TTC549 (cell line): ENCODE data around the gene MCM9.

Experiments
- FAIRE-seq: peaks from 2 replicates; lab custom pipeline; 2012; peaks lifted over from hg19 to GRCh38; lab: Jason Lieb, UNC

The MCM9 gene

DNA sequence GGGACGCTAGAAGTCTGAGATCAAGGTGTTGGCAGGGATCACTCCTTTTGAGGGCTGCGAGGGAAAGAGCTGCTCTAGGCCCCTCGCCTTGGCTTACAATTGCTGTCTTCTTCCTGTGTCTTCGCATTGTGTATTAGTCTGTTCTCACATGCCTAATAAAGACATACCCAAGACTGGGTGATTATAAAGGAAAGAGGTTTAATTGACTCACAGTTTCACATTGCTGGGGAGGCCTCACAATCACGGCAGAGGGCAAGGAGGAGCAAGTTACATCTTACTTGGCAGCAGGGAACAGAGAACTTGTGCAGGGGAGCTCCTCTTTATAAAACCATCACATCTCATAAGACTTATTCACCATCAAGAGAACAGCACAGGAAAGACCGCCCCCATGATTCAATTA, 143.5 kb downstream of the MCM9 start:
- FAIRE-seq = no peak

GRCh38 chr6:118789954-118790353, 145.0 kb downstream of the MCM9 start:
- FAIRE-seq = no peak

DNA sequence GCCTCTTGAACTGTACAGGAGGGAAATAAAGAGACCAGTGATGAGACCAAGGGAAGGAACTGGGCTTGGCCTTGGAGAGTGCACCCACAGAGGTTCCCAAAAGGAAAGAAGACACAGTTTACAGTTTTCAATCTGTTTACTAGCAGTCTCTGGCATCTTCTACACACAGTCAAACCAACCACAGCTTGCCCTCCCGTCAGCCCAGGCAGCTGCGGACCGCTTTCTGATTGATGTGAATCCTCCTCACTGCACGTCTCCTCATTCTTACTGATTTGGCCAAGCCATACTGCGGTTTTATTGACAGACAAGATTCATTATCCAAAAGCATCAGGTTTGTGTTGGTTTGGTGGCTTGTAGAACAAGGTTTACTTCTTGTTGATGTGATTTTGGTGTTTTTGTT, 145.5 kb downstream of the MCM9 start:
- FAIRE-seq = no peak

- no peak for FAIRE-seq
These were observed 146.3 kb downstream of the MCM9 start for GRCh38 chr6:118788702-118789101.

DNA sequence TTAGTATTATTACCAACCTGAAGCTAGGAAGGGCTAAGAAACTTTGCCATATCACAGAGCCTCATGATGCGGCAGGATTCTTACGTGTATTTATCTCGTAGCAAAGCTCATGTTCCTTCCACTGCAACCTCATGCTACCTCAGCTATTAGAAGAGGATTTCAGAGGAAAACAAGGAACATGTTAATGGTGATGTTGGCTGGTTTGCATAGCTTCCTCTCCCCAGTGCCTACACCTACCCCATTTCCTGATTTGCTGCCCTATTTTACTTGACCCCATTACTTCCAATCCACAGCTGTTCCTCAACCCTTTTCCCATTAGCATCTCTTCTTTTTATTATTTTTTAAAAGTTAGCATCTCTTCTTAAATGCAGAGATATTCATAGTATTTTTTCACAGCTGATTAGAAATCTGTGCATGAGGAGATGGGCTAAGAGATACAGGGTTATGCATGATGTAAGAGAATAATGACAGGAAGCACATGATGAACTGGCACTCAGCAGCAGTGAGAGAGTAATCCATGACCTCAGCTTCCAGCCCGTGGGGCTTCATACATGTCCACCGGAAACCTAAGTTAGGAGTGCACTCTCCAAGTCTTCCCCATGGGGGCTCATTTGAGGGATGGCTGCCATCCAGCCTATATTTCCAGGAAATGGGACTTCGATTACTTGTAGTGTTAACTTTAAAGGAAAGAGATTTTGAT, 147.1 kb downstream of the MCM9 start:
- FAIRE-seq = no peak

GRCh38 chr6:118786596-118787453, 148.1 kb downstream of the MCM9 start:
- no peak for FAIRE-seq

DNA sequence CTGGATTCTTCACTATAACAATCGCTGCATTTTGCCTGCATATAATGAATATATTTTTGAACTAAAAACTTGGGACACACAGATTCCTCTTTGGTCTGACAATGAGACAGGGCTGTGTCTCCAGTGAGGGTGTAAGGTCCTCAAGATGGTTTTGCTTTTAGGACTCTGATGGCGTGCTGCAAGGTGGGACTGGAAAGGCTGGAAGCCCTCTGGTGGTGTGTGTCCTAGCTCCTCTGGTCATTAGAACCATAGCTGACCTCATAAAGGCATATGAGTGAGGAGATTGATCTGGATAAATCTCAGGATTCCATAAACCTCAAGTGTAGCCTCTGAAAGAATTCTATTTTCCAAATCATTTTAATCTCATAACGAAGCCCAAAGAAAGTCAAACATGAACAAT, 149.4 kb downstream of the MCM9 start:
- no peak for FAIRE-seq

- no peak for FAIRE-seq
These were observed 150.3 kb downstream of the MCM9 start for GRCh38 chr6:118784641-118785164.

DNA sequence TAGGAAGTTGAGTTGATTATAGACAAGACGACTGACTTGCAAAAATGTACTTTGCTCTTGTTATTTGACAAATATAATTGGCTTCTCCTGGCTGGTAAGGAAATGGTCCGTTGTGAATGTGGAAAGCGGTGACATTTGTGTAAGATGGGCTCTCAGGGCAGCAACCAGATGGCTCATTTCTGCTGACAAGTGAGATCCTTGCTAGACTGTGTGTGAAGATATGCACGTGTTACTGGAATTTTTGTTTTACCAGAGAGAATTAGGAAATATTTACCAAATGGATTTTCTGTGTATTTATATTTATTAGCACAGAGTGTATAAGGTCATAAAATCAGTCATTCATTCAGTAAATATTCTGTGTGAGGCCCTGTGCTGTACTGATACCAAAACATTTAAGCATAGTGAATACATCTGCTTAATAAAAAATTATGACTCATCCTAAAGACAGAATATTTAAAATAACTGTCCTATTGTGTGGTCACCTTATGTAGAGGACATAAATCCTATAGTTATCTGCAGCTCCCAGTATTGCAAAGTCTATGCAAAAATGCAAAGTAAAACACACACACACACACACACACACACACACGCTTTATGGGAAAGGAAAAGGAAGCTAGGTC, 150.9 kb downstream of the MCM9 start:
- no peak for FAIRE-seq

DNA sequence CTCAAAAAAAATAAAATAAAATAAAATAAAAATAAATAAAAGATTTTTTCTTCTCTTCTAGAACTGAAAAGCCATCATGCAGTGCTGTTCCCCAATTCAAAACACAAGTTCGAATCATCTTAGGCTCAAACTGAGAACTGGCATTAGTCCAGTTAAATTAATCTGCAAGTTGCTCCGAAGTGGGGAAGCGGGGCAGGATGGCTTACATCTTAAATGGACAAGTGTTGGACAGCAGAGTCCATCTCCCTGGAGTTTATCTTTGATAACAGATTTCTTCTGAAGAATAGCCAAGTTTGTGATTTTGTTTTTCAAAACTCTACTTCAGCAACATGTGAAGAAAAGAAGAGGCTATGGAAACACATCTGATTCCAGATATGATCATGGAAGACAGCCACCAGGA, 152.3 kb downstream of the MCM9 start:
- no peak for FAIRE-seq

DNA sequence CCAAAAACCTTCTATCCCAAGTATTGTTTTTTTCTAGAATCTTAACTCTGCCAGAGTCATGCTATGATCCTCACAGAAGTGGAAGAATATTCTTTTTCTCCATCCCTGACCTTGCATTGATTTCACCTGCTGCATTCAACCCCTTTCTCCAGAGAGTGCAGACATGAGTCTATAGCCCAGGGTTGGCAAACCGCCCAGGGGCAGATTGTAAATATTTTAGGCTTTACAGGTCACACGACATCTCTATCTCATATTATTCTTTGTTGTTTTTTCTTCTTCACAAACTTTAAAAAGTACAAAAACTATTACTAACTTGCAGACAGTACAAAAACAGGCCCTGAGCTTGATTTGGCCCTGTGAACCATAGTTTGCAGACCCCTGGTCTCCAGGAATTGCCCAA, 153.1 kb downstream of the MCM9 start:
- no peak for FAIRE-seq

DNA sequence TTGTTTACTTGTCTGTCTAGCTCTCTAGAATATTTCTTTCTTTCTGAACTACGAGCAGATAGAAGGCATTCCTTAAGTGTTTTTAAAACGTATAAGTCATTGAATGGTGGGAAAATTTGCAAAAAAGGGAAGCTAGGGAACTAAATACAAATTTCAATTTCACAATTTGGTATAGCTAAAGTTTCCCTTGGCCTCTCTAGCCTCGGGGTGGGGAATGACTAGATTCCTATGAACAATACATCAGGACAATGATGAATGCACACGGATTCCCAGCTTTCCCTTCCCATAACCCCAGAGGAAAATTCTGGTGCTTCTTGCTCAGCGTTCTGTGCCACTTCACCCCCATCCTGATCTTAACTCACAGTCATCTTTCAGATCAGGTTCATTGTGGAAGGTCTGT, 154.3 kb downstream of the MCM9 start:
- no peak for FAIRE-seq

GRCh38 chr6:118776607-118777549, 158.1 kb downstream of the MCM9 start:
- FAIRE-seq = peak; percentile 88

DNA sequence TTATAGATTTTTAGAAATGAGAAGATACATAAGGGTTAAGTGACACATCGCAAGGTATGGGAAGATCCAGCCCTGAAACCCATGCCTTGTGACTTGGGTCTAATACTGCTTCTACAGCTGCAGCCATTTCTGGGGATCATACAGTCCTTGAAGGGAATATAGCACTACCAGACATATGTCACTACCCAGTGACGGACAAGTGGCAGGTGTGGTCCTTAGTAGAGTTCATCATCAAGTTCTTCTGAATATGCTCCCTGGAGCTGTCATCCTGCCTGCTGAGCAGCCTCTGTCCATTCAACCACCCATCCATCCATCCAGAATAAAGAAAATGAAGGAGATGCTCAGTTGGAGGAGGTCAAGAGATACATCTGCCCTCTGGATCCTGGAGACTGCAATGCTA, 159.6 kb downstream of the MCM9 start:
- FAIRE-seq = no peak

- no peak for FAIRE-seq
These were observed 160.4 kb downstream of the MCM9 start for GRCh38 chr6:118774581-118774980.

GRCh38 chr6:118772886-118773285, 162.1 kb downstream of the MCM9 start:
- no peak for FAIRE-seq

DNA sequence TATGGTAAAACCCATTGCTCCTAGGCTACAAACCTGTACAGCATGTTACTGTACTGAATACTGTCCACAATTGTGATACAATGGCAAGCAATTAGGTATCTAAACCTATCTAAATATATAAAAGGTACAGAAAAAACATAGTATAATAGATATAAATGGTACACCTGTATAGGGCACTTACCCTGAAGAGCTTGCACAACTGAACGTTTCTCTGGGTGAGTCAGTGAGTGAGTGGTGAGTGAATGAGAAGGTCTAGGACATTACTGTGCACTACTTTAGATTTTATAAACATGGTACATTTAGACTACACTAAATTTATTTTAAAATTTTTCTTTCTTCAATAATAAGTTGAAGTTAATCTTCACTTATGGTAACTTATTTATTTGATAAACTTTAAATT, 163.7 kb downstream of the MCM9 start:
- FAIRE-seq = no peak

DNA sequence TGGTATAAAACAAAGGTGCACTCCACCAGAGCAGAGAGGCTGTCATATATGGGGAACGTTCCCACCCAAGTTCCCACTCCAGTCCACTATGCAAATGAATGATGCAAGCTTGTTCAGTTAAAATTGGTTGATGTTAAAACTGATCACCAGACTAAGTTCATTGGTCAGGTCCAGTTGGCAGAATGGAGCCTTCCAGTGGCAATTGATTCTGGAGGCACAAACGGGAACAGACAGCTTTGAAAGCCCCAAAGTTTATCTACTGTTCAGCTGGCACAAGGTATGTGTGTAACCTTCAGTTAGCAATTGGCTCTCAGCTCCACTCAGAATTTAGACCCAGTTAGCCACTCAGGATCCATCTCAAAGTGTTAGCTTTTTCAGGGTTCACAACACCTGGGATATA, 164.1 kb downstream of the MCM9 start:
- FAIRE-seq = no peak

GRCh38 chr6:118770112-118770788, 164.7 kb downstream of the MCM9 start:
- no peak for FAIRE-seq

- no peak for FAIRE-seq
These were observed 166.0 kb downstream of the MCM9 start for GRCh38 chr6:118768904-118769325.

GRCh38 chr6:118768441-118768840, 166.5 kb downstream of the MCM9 start:
- no peak for FAIRE-seq
